HUES6 (cell line): Measurements from ENCODE around the gene CTNNBIP1.

Experiments
- H3K27ac ChIP-seq: 2 replicates; pipeline ENCODE4 v1.7.0; 2013; ENCODE audit warnings: low read depth, mild to moderate bottlenecking, low read length, inconsistent platforms
- H3K27me3 ChIP-seq: 2 replicates; pipeline ENCODE4 v1.6.1; 2013; ENCODE audit warnings: low read length; ENCODE audit not compliant: control insufficient read depth, insufficient read depth
- H3K36me3 ChIP-seq: 2 replicates; pipeline ENCODE4 v1.6.1; 2013; ENCODE audit warnings: low read length; ENCODE audit not compliant: control insufficient read depth, insufficient read depth
- H3K4me1 ChIP-seq: 2 replicates; pipeline ENCODE4 v1.6.1; 2013; ENCODE audit warnings: low read length; ENCODE audit not compliant: control insufficient read depth, insufficient read depth
- H3K4me3 ChIP-seq: 2 replicates; pipeline ENCODE4 v1.5.1; 2013; ENCODE audit warnings: low read depth, low read length
- H3K9ac ChIP-seq: one replicate; pipeline ENCODE4 v1.6.1; 2013; ENCODE audit warnings: mild to moderate bottlenecking, low read length
- H3K9me3 ChIP-seq: 2 replicates; pipeline ENCODE4 v1.6.1; 2013; ENCODE audit warnings: low read depth, low read length; ENCODE audit not compliant: control insufficient read depth, insufficient read depth

Gene CTNNBIP1

DNA sequence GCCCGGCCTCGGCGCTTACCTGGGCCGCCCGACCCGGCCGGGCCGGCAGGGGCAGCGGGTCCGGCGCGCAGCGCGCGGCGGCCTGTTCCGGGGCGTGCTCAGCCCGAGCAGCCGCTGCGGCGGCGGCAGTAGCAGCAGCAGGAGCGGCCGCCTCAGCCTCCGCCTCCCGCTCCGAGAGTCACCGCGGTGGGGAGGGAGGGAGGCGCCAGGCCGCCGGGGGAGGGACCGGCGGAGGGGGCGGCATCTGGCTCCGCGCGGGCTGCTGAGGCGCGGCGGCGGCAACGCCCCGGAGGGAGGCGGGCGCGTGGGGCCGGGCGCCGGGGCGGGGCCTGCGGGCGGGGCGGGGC lies at the start of gene CTNNBIP1:
TSS of gene CTNNBIP1 (minus strand) at position 194 of the 347 bp plus-strand sequence. CDS start 38,205 bp downstream, outside the sequence.
- Histone ChIP-seq H3K36me3 (no peaks in the 10 kb centered on the region), H3K4me1 (peaks cover 8% of the 10 kb centered on the region), H3K9ac (peak within 1 kb of the TSS; percentile 87), H3K27ac (peak within 1 kb of the TSS; percentile 71), H3K4me3 (peak within 1 kb of the TSS; percentile 95), H3K9me3 (no peaks in the 10 kb centered on the region), H3K27me3 (no peaks in the 10 kb centered on the region)

- no peaks in the 10 kb centered on the region for H3K36me3 ChIP-seq
- no peak overlapping the region for H3K4me3 ChIP-seq
- H3K27ac ChIP-seq: no peak overlapping the region
- no peaks in the 10 kb centered on the region for H3K9me3 ChIP-seq
- no peak overlapping the region for H3K9ac ChIP-seq
- H3K27me3 ChIP-seq: no peaks in the 10 kb centered on the region
- peaks cover 8% of the 10 kb centered on the region for H3K4me1 ChIP-seq
These were observed 47.7 kb upstream of the CTNNBIP1 start for GRCh38 chr1:9957726-9958125.

GRCh38 chr1:9946315-9946714 lies 36.2 kb upstream of the CTNNBIP1 start:
- H3K27me3 ChIP-seq: no peaks in the 10 kb centered on the region
- no peaks in the 10 kb centered on the region for H3K36me3 ChIP-seq
- no peak overlapping the region for H3K4me3 ChIP-seq
- H3K9me3 ChIP-seq: no peaks in the 10 kb centered on the region
- H3K4me1 ChIP-seq: no peaks in the 10 kb centered on the region
- H3K27ac ChIP-seq: no peak overlapping the region
- H3K9ac ChIP-seq: no peak overlapping the region

- Histone ChIP-seq H3K27me3 (no peaks in the 10 kb centered on the region), H3K9ac (peak within 1 kb of the TSS; percentile 93), H3K4me3 (peak within 1 kb of the TSS; percentile 92), H3K36me3 (peaks cover 7% of the 10 kb centered on the region), H3K4me1 (no peaks in the 10 kb centered on the region), H3K9me3 (no peaks in the 10 kb centered on the region), H3K27ac (peak within 1 kb of the TSS; percentile 85; the same call in 1 of the 2 replicates)
These were observed 33.1 kb upstream of the CTNNBIP1 start, which contains the start of the genes LZIC and NMNAT1 for GRCh38 chr1:9942939-9943788. Gene LZIC, minus strand, starts transcription at chr1:9943391. Its CDS starts 6,772 bp downstream, at chr1:9936619. Gene NMNAT1, plus strand, starts transcription at chr1:9943475. Its CDS starts 28,599 bp downstream, at chr1:9972074.

- Histone ChIP-seq H3K4me1 (no peaks in the 10 kb centered on the region), H3K36me3 (peaks cover 7% of the 10 kb centered on the region), H3K27ac (peak overlapping the region; percentile 53; the same call in 1 of the 2 replicates), H3K4me3 (peak overlapping the region; percentile 92), H3K9ac (peak overlapping the region; percentile 93), H3K9me3 (no peaks in the 10 kb centered on the region), H3K27me3 (no peaks in the 10 kb centered on the region)
These were observed 32.4 kb upstream of the CTNNBIP1 start for GRCh38 chr1:9942399-9942938.

GRCh38 chr1:9929431-9930385 lies 19.6 kb upstream of the CTNNBIP1 start:
- H3K27ac ChIP-seq: peak overlapping the region; percentile 70
- no peaks in the 10 kb centered on the region for H3K9me3 ChIP-seq
- peaks cover 22% of the 10 kb centered on the region for H3K36me3 ChIP-seq
- no peaks in the 10 kb centered on the region for H3K27me3 ChIP-seq
- peaks cover 24% of the 10 kb centered on the region for H3K4me1 ChIP-seq
- H3K4me3 ChIP-seq: peak overlapping the region; percentile 5; the same call in 1 of the 2 replicates
- H3K9ac ChIP-seq: no peak overlapping the region

DNA sequence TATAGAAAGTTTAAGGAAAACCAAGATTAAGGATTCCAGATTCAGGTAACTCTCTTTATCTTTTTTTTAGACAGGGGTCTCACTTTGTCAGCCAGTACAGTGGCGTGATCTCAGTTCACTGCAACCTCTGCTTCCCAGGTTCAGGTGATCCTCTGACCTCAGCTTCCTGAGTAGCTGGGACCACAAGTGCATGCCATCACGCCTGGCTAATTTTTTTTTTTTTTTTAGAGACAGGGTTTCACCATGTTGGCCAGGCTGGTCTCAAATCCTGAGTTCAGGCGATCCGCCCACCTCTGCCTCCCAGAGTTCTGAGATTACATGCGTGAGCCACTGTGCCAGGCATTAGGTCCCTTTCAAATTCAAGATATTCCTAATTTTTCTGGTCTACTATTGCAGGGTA lies 17.2 kb upstream of the CTNNBIP1 start:
- no peak overlapping the region for H3K27ac ChIP-seq
- peaks cover 32% of the 10 kb centered on the region for H3K4me1 ChIP-seq
- no peaks in the 10 kb centered on the region for H3K27me3 ChIP-seq
- H3K9me3 ChIP-seq: no peaks in the 10 kb centered on the region
- H3K4me3 ChIP-seq: no peak overlapping the region
- no peak overlapping the region for H3K9ac ChIP-seq
- peaks cover 7% of the 10 kb centered on the region for H3K36me3 ChIP-seq

DNA sequence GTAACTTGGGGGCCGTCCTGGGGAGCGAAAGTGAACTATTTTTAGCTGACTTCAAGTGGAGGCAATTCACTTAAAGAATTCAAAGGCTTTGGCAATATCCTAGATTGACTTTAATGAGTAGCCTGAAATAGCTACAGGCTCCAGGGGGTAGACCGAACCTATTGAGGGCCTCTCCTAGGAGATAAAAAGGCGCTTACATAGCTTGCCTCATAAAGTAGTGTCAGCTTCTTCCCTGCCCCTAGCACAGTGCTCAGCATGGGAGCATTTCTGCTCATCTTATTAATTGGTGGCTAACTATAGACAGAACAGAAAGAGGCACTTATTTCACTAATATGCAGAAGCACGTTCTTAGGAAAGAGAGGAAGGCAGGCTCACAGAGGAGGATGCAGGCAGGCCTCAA lies 12.3 kb upstream of the CTNNBIP1 start:
- Histone ChIP-seq H3K27ac (no peak overlapping the region), H3K36me3 (no peaks in the 10 kb centered on the region), H3K4me3 (no peak overlapping the region), H3K9ac (peak overlapping the region; percentile 26), H3K4me1 (peaks cover 15% of the 10 kb centered on the region), H3K9me3 (no peaks in the 10 kb centered on the region), H3K27me3 (no peaks in the 10 kb centered on the region)

GRCh38 chr1:9920606-9921005 lies 10.5 kb upstream of the CTNNBIP1 start:
- Histone ChIP-seq H3K36me3 (no peaks in the 10 kb centered on the region), H3K4me1 (peaks cover 11% of the 10 kb centered on the region), H3K4me3 (no peak overlapping the region), H3K9ac (no peak overlapping the region), H3K27me3 (no peaks in the 10 kb centered on the region), H3K9me3 (no peaks in the 10 kb centered on the region), H3K27ac (no peak overlapping the region)

DNA sequence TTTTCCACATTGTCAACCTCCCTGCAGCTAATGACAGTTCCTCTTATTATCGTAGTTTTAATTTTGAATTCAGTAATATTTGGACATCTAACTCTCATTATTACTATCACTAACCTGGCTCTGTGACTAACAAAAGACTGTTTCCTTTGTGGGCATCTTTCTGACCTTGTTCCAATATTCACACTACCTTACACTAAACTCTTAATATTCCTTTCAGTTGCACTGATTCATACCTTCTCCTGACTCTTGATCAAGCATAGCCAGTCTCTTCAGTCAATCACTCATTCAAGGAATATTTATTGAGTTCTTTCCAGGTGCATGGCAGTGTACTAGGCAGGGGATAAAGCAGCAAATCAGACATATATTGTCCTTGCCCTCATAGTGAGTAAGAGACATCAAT lies 7.8 kb upstream of the CTNNBIP1 start:
- H3K9ac ChIP-seq: no peak overlapping the region
- no peak overlapping the region for H3K4me3 ChIP-seq
- no peaks in the 10 kb centered on the region for H3K36me3 ChIP-seq
- no peaks in the 10 kb centered on the region for H3K27me3 ChIP-seq
- H3K9me3 ChIP-seq: no peaks in the 10 kb centered on the region
- H3K4me1 ChIP-seq: peaks cover 10% of the 10 kb centered on the region
- H3K27ac ChIP-seq: no peak overlapping the region
